Stimulated activated CD8-positive, alpha-beta memory T cell treated with anti-CD3 and anti-CD28 coated beads, Interleukin-2, amount 100 ng/mL, for 1 hour (primary cell): ENCODE measurements around the gene KLHL35.

ENCODE experiments used
- DNase-seq, 2 donors: peaks; one replicate each; pipeline ENCODE4 v3.0.0-alpha.2; 2020; ENCODE audit warnings: low read depth in 2 of 2

Gene KLHL35

GRCh38 chr11:75442161-75442885 lies 9.3 kb upstream of the KLHL35 start:
- no peak for DNase-seq

- DNase-seq = no peak
These were observed 8.8 kb upstream of the KLHL35 start for GRCh38 chr11:75441804-75442132.

GRCh38 chr11:75440960-75441803 lies 8.2 kb upstream of the KLHL35 start:
- DNase-seq = no peak

- DNase-seq = no peak
These were observed 6.6 kb upstream of the KLHL35 start for GRCh38 chr11:75439495-75440120.

- DNase-seq = no peak
These were observed 6.0 kb upstream of the KLHL35 start for GRCh38 chr11:75439026-75439425.

- DNase-seq = no peak
These were observed 5.1 kb upstream of the KLHL35 start for GRCh38 chr11:75437966-75438659.

GRCh38 chr11:75436806-75437205 lies 3.8 kb upstream of the KLHL35 start:
- no peak for DNase-seq

- DNase-seq = no peak
These were observed 2.5 kb upstream of the KLHL35 start for GRCh38 chr11:75435571-75435925.

GRCh38 chr11:75434886-75435570 lies 2.0 kb upstream of the KLHL35 start:
- DNase-seq = no peak

- no peak for DNase-seq
These were observed 1.0 kb upstream of the KLHL35 start for GRCh38 chr11:75434051-75434450.

- DNase-seq = no peak
These were observed 440 bp upstream of the KLHL35 start for GRCh38 chr11:75433443-75433842.

GRCh38 chr11:75431533-75432525 lies 1.2 kb downstream of the KLHL35 start:
- DNase-seq = no peak

- no peak for DNase-seq
These were observed 2.1 kb downstream of the KLHL35 start for GRCh38 chr11:75430714-75431532.

GRCh38 chr11:75429902-75430713 lies 2.9 kb downstream of the KLHL35 start:
- peak; percentile 20 to 26 for DNase-seq

GRCh38 chr11:75429641-75429901 lies 3.4 kb downstream of the KLHL35 start:
- no peak for DNase-seq

- DNase-seq = no peak
These were observed 3.9 kb downstream of the KLHL35 start for GRCh38 chr11:75428989-75429640.

GRCh38 chr11:75428281-75428724 lies 4.7 kb downstream of the KLHL35 start:
- peak in 1 of 2 donors; percentile 47 for DNase-seq

GRCh38 chr11:75427181-75427580 lies 5.8 kb downstream of the KLHL35 start:
- DNase-seq = no peak
